ENCODE results near the gene PRR20G. TPM values are rescaled to one million over a fixed set of nuclear protein-coding genes. Genes with fewer than 3 reads are reported as not detected.

Gene PRR20G
- total RNA-seq, 1 experiment from 2014 or later: 0.30 TPM

DNA sequence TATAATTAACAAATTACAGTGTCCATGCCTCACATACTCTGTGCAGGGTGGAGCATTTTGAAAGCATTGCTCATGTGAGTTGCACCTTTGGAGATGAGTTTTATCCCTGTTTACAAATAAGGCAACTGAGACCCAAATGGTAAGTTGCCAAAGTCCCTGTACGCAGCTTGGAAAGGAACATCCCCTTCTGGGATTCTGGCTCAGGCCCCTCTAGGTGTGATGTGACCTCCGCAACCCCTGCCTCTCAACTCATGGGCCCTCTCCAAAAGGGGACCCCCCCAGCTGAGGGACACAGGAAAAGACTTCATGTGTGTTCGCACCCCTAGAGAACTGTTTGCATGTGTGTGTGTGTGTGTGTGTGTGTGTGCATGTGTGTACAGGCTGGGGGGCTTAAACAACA is 25.3 kb downstream of the PRR20G start:
- ATAC-seq (no peak), DNase-seq (ENCODE audit: low read depth, low spot score) (no peak)
- CTCF ChIA-PET: no interaction called here
- H3K9me2 ChIP-seq (ENCODE audit: insufficient read depth): no peaks in the 10 kb centered on the region
- TF ChIP-seq EZH2phosphoT487 (IDR thresholded peaks at IDR 0.05; ENCODE audit: borderline replicate concordance): no peak
- H4K20me1 ChIP-seq (ENCODE audit: insufficient read depth): no peaks in the 10 kb centered on the region
- H3K4me2 ChIP-seq (ENCODE audit: low read length): no peak overlapping the region
- no peak overlapping the region for H3K4me3 ChIP-seq (replicated peaks in 1 of 2; ENCODE audit: low read depth in 1 of 2, low read length in 2 of 2)
- peaks cover 0 to 3% of the 10 kb centered on the region in 2 experiments; a peak in 1 of 4 replicates for H3K4me1 ChIP-seq (ENCODE audit: control insufficient read depth in 1 of 2, insufficient read depth in 2 of 2, low read length in 2 of 2)
- no peak overlapping the region for H3K27ac ChIP-seq (ENCODE audit: low read depth, low read length)
- RAD21 ChIA-PET (ENCODE audit: low non-redundant PET in 1 of 2, low total read pairs in 2 of 2, uncharacterized antibody in 2 of 2, unreplicated experiment in 2 of 2): no interaction called here
- no peaks in the 10 kb centered on the region for H3K27me3 ChIP-seq (ENCODE audit: insufficient read depth, low read length)
- no TSS peak for BruUV-seq (replicated peaks)
- no peaks in the 10 kb centered on the region for H3K79me2 ChIP-seq (ENCODE audit: insufficient read depth, low read length)
- H3K9ac ChIP-seq (ENCODE audit: low read length): no peak overlapping the region
- intact Hi-C loops (cut with micrococcal nuclease): no loop called here
- H3K36me3 ChIP-seq (ENCODE audit: control insufficient read depth in 1 of 2, insufficient read depth in 2 of 2, low read length in 2 of 2): no peaks in the 10 kb centered on the region
- no peaks in the 10 kb centered on the region for H3K9me3 ChIP-seq (ENCODE audit: control insufficient read depth in 1 of 2, insufficient read depth in 1 of 2, low read depth in 1 of 2, low read length in 2 of 2)
- no peak overlapping the region for H2AFZ ChIP-seq (ENCODE audit: low read depth, low read length, poor library complexity, severe bottlenecking)
- POLR2A ChIA-PET: no interaction called here

GRCh38 chr3:127261925-127262324 is 25.9 kb downstream of the PRR20G start:
- DNase-seq (ENCODE audit: low read depth, low spot score): no peak
- ChIA-PET POLR2A (no interaction called here), CTCF (no interaction called here), RAD21 (ENCODE audit: low non-redundant PET in 1 of 2, low total read pairs in 2 of 2, uncharacterized antibody in 2 of 2, unreplicated experiment in 2 of 2) (no interaction called here)
- Histone ChIP-seq H3K4me1 (ENCODE audit: control insufficient read depth in 1 of 2, insufficient read depth in 2 of 2, low read length in 2 of 2) (peaks cover 0 to 3% of the 10 kb centered on the region in 2 experiments; a peak in 1 of 4 replicates), H2AFZ (ENCODE audit: low read depth, low read length, poor library complexity, severe bottlenecking) (no peak overlapping the region), H3K9me3 (ENCODE audit: control insufficient read depth in 1 of 2, insufficient read depth in 1 of 2, low read depth in 1 of 2, low read length in 2 of 2) (no peaks in the 10 kb centered on the region), H3K4me3 (replicated peaks in 1 of 2; ENCODE audit: low read depth in 1 of 2, low read length in 2 of 2) (no peak overlapping the region), H3K9ac (ENCODE audit: low read length) (no peak overlapping the region), H3K9me2 (ENCODE audit: insufficient read depth) (no peaks in the 10 kb centered on the region), H3K27me3 (ENCODE audit: insufficient read depth, low read length) (no peaks in the 10 kb centered on the region), H3K27ac (ENCODE audit: low read depth, low read length) (no peak overlapping the region), H4K20me1 (ENCODE audit: insufficient read depth) (no peaks in the 10 kb centered on the region), H3K36me3 (ENCODE audit: control insufficient read depth in 1 of 2, insufficient read depth in 2 of 2, low read length in 2 of 2) (no peaks in the 10 kb centered on the region), H3K79me2 (ENCODE audit: insufficient read depth, low read length) (no peaks in the 10 kb centered on the region), H3K4me2 (ENCODE audit: low read length) (no peak overlapping the region)
- intact Hi-C loops (cut with micrococcal nuclease): no loop called here
- no peak for ATAC-seq
- BruUV-seq (replicated peaks): no TSS peak
- TF ChIP-seq CBX3 (IDR thresholded peaks at IDR 0.05; ENCODE audit: low read depth) (no peak), EZH2 (IDR thresholded peaks at IDR 0.05) (no peak), CEBPB (IDR thresholded peaks at IDR 0.05; ENCODE audit: low read depth) (no peak), TCF7L2 (IDR thresholded peaks at IDR 0.05; ENCODE audit: borderline replicate concordance, extremely low read depth, insufficient read depth, insufficient read length) (no peak)
- TF ChIP-seq, protein P1, sequence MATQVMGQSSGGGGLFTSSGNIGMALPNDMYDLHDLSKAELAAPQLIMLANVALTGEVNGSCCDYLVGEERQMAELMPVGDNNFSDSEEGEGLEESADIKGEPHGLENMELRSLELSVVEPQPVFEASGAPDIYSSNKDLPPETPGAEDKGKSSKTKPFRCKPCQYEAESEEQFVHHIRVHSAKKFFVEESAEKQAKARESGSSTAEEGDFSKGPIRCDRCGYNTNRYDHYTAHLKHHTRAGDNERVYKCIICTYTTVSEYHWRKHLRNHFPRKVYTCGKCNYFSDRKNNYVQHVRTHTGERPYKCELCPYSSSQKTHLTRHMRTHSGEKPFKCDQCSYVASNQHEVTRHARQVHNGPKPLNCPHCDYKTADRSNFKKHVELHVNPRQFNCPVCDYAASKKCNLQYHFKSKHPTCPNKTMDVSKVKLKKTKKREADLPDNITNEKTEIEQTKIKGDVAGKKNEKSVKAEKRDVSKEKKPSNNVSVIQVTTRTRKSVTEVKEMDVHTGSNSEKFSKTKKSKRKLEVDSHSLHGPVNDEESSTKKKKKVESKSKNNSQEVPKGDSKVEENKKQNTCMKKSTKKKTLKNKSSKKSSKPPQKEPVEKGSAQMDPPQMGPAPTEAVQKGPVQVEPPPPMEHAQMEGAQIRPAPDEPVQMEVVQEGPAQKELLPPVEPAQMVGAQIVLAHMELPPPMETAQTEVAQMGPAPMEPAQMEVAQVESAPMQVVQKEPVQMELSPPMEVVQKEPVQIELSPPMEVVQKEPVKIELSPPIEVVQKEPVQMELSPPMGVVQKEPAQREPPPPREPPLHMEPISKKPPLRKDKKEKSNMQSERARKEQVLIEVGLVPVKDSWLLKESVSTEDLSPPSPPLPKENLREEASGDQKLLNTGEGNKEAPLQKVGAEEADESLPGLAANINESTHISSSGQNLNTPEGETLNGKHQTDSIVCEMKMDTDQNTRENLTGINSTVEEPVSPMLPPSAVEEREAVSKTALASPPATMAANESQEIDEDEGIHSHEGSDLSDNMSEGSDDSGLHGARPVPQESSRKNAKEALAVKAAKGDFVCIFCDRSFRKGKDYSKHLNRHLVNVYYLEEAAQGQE (IDR thresholded peaks at IDR 0.05; ENCODE audit: low read depth): no peak
